ENCODE measurements around the gene SRSF3.
A peak's percentile ranks its signal among the peaks of the same experiment; 100 is the strongest.
"Not testable (repeated sequence)": the region's sequence is repeated elsewhere in the genome, so short reads cannot be mapped to it uniquely, and the experiment has no call there.

Gene SRSF3

GRCh38 chr6:36594816-36595643, 868 bp downstream of the SRSF3 start:
- H3K27me3 ChIP-seq (replicated peaks; ENCODE audit: control insufficient read depth, insufficient read depth, low read length, poor library complexity, severe bottlenecking), result no peaks in the 10 kb centered on the region
- peak overlapping the region; percentile 71 for H3K4me3 ChIP-seq (ENCODE audit: insufficient read depth, low read depth, low read length, poor library complexity, severe bottlenecking)
- H3K9me3 ChIP-seq (ENCODE audit: control insufficient read depth, low read length), result no peaks in the 10 kb centered on the region
- peaks cover 36% of the 10 kb centered on the region for H3K4me1 ChIP-seq (ENCODE audit: control insufficient read depth, insufficient read depth, low read length, poor library complexity, severe bottlenecking)
- peak overlapping the region; percentile 98 for H3K27ac ChIP-seq (ENCODE audit: insufficient read depth, low read length, poor library complexity, severe bottlenecking)
- DNase-seq, result peak in 1 of 3 donors; percentile 32
- peaks cover 37% of the 10 kb centered on the region for H3K36me3 ChIP-seq (ENCODE audit: control insufficient read depth, insufficient read depth, low read length)

DNA sequence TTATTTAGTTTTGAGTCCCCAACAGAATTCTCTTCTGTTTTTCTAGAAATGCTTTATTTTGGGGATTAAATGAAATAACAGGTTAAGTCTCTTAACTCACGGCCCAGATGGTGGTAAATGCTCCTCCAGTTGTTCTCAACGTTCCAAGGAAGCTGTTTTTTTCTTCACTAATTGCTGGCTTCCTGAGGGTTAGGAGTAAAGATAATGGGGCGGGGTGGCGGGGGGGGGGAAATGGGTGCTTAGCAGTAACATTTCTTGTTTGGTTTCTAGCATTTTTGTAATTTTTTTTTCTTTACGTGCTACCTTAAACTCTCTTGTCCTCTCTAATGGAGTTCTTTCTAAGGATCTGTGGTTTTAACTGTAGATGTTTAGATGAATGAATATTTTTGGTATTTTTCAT, 2.2 kb downstream of the SRSF3 start:
- Histone ChIP-seq H3K9me3 (ENCODE audit: control insufficient read depth, low read length) (no peaks in the 10 kb centered on the region), H3K4me3 (ENCODE audit: insufficient read depth, low read depth, low read length, poor library complexity, severe bottlenecking) (peak overlapping the region; percentile 71), H3K27me3 (replicated peaks; ENCODE audit: control insufficient read depth, insufficient read depth, low read length, poor library complexity, severe bottlenecking) (no peaks in the 10 kb centered on the region), H3K4me1 (ENCODE audit: control insufficient read depth, insufficient read depth, low read length, poor library complexity, severe bottlenecking) (peaks cover 48% of the 10 kb centered on the region), H3K36me3 (ENCODE audit: control insufficient read depth, insufficient read depth, low read length) (peaks cover 50% of the 10 kb centered on the region), H3K27ac (ENCODE audit: insufficient read depth, low read length, poor library complexity, severe bottlenecking) (peak overlapping the region; percentile 98)
- DNase-seq, result no peak

DNA sequence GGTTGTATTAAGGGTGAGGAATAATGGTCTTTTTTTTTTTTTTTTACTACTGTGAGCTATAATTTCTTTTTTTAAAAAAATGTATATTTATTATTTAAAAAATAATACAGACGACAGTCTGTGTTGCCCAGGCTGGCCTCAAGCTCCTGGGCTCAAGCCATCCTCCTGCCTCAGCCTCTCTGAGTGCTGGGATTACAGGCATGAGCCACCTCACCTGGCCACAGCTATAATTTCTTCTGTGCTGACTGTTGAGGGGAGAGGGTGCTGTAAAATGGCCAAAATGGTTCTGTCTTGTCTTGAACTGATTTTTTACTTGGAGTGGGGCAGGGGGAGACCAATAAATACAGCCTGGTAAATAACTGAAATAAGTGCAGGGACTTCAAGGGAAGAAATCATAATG, 3.6 kb downstream of the SRSF3 start:
- Histone ChIP-seq H3K27ac (ENCODE audit: insufficient read depth, low read length, poor library complexity, severe bottlenecking) (peak overlapping the region; percentile 98), H3K4me3 (ENCODE audit: insufficient read depth, low read depth, low read length, poor library complexity, severe bottlenecking) (peak overlapping the region; percentile 71), H3K27me3 (replicated peaks; ENCODE audit: control insufficient read depth, insufficient read depth, low read length, poor library complexity, severe bottlenecking) (no peaks in the 10 kb centered on the region), H3K9me3 (ENCODE audit: control insufficient read depth, low read length) (no peaks in the 10 kb centered on the region), H3K36me3 (ENCODE audit: control insufficient read depth, insufficient read depth, low read length) (peaks cover 63% of the 10 kb centered on the region), H3K4me1 (ENCODE audit: control insufficient read depth, insufficient read depth, low read length, poor library complexity, severe bottlenecking) (peaks cover 57% of the 10 kb centered on the region)
- DNase-seq, result no peak

DNA sequence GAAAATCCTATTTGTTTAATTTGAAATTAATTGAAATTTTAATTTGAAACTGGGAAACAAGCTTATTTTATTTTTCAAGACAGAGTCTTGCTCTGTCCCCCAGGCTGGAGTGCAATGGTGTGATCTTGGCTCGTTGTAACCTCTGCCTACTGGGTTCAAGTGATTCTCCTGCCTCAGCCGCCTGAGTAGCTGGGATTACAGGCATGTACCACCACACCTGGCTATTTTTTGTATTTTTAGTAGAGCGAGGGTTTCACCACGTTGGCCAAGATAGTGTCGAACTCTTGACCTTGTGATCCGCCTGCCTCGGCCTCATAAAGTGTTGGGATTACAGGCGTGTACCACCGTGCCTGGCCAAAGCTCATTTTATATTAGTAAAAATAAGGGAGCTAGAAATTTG, 4.2 kb downstream of the SRSF3 start:
- Histone ChIP-seq H3K9me3 (ENCODE audit: control insufficient read depth, low read length) (no peaks in the 10 kb centered on the region), H3K36me3 (ENCODE audit: control insufficient read depth, insufficient read depth, low read length) (peaks cover 68% of the 10 kb centered on the region), H3K4me3 (ENCODE audit: insufficient read depth, low read depth, low read length, poor library complexity, severe bottlenecking) (peak overlapping the region; percentile 19), H3K4me1 (ENCODE audit: control insufficient read depth, insufficient read depth, low read length, poor library complexity, severe bottlenecking) (peaks cover 59% of the 10 kb centered on the region), H3K27me3 (replicated peaks; ENCODE audit: control insufficient read depth, insufficient read depth, low read length, poor library complexity, severe bottlenecking) (no peaks in the 10 kb centered on the region), H3K27ac (ENCODE audit: insufficient read depth, low read length, poor library complexity, severe bottlenecking) (peak overlapping the region; percentile 98)
- DNase-seq, result no peak

DNA sequence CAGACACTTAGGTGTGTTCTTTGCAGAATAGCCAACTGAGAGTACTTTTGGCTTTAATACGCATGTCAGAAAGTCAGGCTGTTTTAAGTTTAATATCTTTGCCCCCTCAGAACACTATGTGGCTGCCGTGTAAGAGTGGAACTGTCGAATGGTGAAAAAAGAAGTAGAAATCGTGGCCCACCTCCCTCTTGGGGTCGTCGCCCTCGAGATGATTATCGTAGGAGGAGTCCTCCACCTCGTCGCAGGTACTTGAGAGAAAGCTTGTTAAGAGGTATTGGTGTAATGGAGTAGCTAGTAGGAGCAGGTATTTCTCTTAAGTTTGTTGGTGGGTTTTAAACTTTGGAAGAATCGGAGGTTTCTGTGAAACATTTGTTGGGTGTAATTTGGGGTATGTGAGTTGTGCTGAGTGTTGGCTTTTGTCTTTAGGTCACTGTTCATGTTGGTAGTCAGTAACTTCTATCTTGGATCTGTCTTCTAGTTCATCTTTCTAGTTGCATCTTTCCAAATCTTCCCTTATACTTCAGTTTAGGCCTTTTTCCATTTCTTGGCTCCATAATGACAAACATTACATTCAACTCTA, 4.7 kb downstream of the SRSF3 start:
- Histone ChIP-seq H3K4me3 (ENCODE audit: insufficient read depth, low read depth, low read length, poor library complexity, severe bottlenecking) (peak overlapping the region; percentile 19), H3K9me3 (ENCODE audit: control insufficient read depth, low read length) (no peaks in the 10 kb centered on the region), H3K36me3 (ENCODE audit: control insufficient read depth, insufficient read depth, low read length) (peaks cover 73% of the 10 kb centered on the region), H3K4me1 (ENCODE audit: control insufficient read depth, insufficient read depth, low read length, poor library complexity, severe bottlenecking) (peaks cover 57% of the 10 kb centered on the region), H3K27ac (ENCODE audit: insufficient read depth, low read length, poor library complexity, severe bottlenecking) (peak overlapping the region; percentile 98), H3K27me3 (replicated peaks; ENCODE audit: control insufficient read depth, insufficient read depth, low read length, poor library complexity, severe bottlenecking) (no peaks in the 10 kb centered on the region)
- no peak for DNase-seq

- DNase-seq, result peak; percentile 49 to 70 (median 56)
- Histone ChIP-seq H3K27ac (ENCODE audit: insufficient read depth, low read length, poor library complexity, severe bottlenecking) (peak overlapping the region; percentile 75), H3K36me3 (ENCODE audit: control insufficient read depth, insufficient read depth, low read length) (peaks cover 79% of the 10 kb centered on the region), H3K27me3 (replicated peaks; ENCODE audit: control insufficient read depth, insufficient read depth, low read length, poor library complexity, severe bottlenecking) (no peaks in the 10 kb centered on the region), H3K9me3 (ENCODE audit: control insufficient read depth, low read length) (no peaks in the 10 kb centered on the region), H3K4me1 (ENCODE audit: control insufficient read depth, insufficient read depth, low read length, poor library complexity, severe bottlenecking) (peaks cover 62% of the 10 kb centered on the region), H3K4me3 (ENCODE audit: insufficient read depth, low read depth, low read length, poor library complexity, severe bottlenecking) (peak overlapping the region; percentile 28)
Measured at GRCh38 chr6:36599791-36600209, 5.6 kb downstream of the SRSF3 start.

DNA sequence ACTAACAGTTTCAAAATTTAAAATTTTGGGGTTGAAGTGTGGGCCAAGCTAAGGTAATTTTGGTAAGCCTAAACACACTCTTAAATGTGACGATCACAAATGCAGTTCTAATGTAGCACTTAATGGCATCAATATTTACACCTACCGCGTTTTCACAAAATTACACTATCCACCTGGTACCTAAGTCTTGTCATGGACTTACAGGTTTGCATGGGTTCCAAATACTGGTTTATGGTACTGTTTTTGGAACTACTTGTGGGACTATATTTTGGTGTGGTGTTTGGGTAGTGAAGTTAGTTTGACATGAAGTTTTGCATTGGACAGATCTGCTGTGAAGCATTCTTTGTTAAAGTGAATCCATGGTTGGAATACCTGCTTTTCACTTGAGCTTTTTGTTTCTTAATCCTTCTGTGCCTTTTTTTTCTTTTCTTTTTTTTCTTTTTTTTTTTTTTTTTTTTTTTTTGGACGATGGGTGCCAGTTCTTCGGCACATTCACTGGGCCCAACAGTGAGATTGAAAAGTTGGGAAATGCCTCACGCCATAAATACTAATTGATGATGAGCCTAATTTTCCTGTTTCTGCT, 6.5 kb downstream of the SRSF3 start:
- no peaks in the 10 kb centered on the region for H3K9me3 ChIP-seq (ENCODE audit: control insufficient read depth, low read length)
- H3K27ac ChIP-seq (ENCODE audit: insufficient read depth, low read length, poor library complexity, severe bottlenecking), result peak overlapping the region; percentile 75
- DNase-seq, result no peak
- H3K36me3 ChIP-seq (ENCODE audit: control insufficient read depth, insufficient read depth, low read length), result peaks cover 87% of the 10 kb centered on the region
- peaks cover 62% of the 10 kb centered on the region for H3K4me1 ChIP-seq (ENCODE audit: control insufficient read depth, insufficient read depth, low read length, poor library complexity, severe bottlenecking)
- H3K27me3 ChIP-seq (replicated peaks; ENCODE audit: control insufficient read depth, insufficient read depth, low read length, poor library complexity, severe bottlenecking), result no peaks in the 10 kb centered on the region
- H3K4me3 ChIP-seq (ENCODE audit: insufficient read depth, low read depth, low read length, poor library complexity, severe bottlenecking), result peak overlapping the region; percentile 28

GRCh38 chr6:36601818-36602217, 7.7 kb downstream of the SRSF3 start:
- Histone ChIP-seq H3K4me3 (ENCODE audit: insufficient read depth, low read depth, low read length, poor library complexity, severe bottlenecking) (peak overlapping the region; percentile 14), H3K27ac (ENCODE audit: insufficient read depth, low read length, poor library complexity, severe bottlenecking) (peak overlapping the region; percentile 75), H3K36me3 (ENCODE audit: control insufficient read depth, insufficient read depth, low read length) (peaks cover 90% of the 10 kb centered on the region), H3K4me1 (ENCODE audit: control insufficient read depth, insufficient read depth, low read length, poor library complexity, severe bottlenecking) (peaks cover 62% of the 10 kb centered on the region)
- not testable (repeated sequence) for DNase-seq; H3K9me3 ChIP-seq (ENCODE audit: control insufficient read depth, low read length); H3K27me3 ChIP-seq (replicated peaks; ENCODE audit: control insufficient read depth, insufficient read depth, low read length, poor library complexity, severe bottlenecking)

DNA sequence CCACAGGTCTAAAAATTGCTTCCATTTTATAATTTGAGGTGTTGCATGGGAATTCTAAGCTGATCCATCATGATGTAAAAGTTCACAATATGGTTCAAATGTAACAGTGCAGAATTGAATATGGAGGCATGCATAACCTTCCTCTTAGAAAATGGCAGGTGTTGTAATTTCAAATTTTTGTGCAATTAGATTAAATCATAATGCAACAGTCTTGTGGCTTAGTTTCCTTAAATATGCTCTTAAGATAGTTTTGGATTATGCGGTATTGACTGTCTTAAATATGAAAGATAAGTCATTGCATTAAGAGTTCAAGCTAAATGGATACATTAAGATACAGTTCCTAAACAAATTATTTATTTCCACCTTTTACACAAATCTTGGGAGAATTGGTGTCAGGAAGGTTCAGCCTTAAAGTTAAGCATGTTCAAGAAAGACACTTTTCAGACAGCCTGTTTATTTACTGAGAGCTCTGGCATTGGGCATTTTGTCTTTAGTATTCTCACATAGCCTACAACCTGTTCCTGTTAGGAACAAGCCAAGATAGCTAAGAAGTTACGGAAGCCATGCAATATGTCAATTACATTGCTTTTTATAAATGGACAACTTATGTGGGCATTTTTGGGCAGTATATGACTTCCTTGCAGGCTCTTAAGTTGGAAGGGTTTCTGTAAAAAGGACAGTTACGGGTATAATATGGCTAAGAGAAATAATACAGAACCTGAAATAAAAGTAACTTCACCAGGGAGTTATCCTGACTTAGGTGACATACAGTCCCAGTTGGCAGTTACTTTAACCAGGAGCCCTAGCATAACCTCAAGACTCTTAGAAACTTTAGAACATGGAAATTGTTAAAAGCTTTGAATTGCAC, 9.3 kb downstream of the SRSF3 start:
- Histone ChIP-seq H3K9me3 (ENCODE audit: control insufficient read depth, low read length) (no peaks in the 10 kb centered on the region), H3K27ac (ENCODE audit: insufficient read depth, low read length, poor library complexity, severe bottlenecking) (peak overlapping the region; percentile 4), H3K36me3 (ENCODE audit: control insufficient read depth, insufficient read depth, low read length) (peaks cover 87% of the 10 kb centered on the region), H3K4me1 (ENCODE audit: control insufficient read depth, insufficient read depth, low read length, poor library complexity, severe bottlenecking) (peaks cover 49% of the 10 kb centered on the region), H3K27me3 (replicated peaks; ENCODE audit: control insufficient read depth, insufficient read depth, low read length, poor library complexity, severe bottlenecking) (no peaks in the 10 kb centered on the region), H3K4me3 (ENCODE audit: insufficient read depth, low read depth, low read length, poor library complexity, severe bottlenecking) (no peak overlapping the region)
- no peak for DNase-seq
